Lower leg skin (tissue), 4 donors: ENCODE results near the gene CLIC2. TPM values are rescaled to one million over a fixed set of nuclear protein-coding genes. Genes with fewer than 3 reads are reported as not detected.
"Not testable (repeated sequence)": the region's sequence is repeated elsewhere in the genome, so short reads cannot be mapped to it uniquely, and the experiment has no call there.

Experiments used
- DNase-seq, 2 donors: peaks; one replicate each; pipeline ENCODE4 v3.0.0-alpha.2; 2019; ENCODE audit warnings: low spot score in 2 of 2
- H3K4me3 ChIP-seq: fragments of 200-600 bp; sonication (generic); 2 replicates; pipeline ENCODE4 v1.5.1; 2017; ENCODE audit warnings: mild to moderate bottlenecking, low read depth; ENCODE audit not compliant: poor library complexity, severe bottlenecking
- CTCF ChIP-seq, 3 donors: fragments of 450-650 bp; IDR thresholded peaks; one replicate each; pipeline ENCODE4 v1.5.1; 2016; ENCODE audit warnings: antibody characterized with exemption in 3 of 3, mild to moderate bottlenecking in 3 of 3, moderate library complexity in 2 of 3
- POLR2A ChIP-seq, 2 donors: fragments of 450-650 bp; IDR thresholded peaks; one replicate each; pipeline ENCODE4 v1.6.1; 2016 to 2017; ENCODE audit warnings: antibody characterized with exemption in 2 of 2, mild to moderate bottlenecking in 1 of 2, moderate library complexity in 1 of 2
- WGBS, 2 donors: methylation state at CpG; one replicate each; pipeline ENCODE4 v1.1.5; 2018; 5-methylcytosine and 5-hydroxymethylcytosine counted together
- intact Hi-C: fragments of 100-400 bp; cut with DNase I; formaldehyde crosslinking; loops from one replicate; pipeline ENCODE4 v1.15.0; 2023; ENCODE audit warnings: low total_unique reads
- total RNA-seq, 4 donors: library from RNA; depleted of rRNA; stranded (reverse); fragments of >200 nt; gene quantifications; one replicate each; pipeline ENCODE4 v1.1.0, GENCODE V29; 2016

CLIC2 gene
- 10 to 100 TPM in 1 of 4 donors, 1 to 10 TPM in 3; 6.9 to 12.7 (median 7.3) TPM for total RNA-seq

- DNase-seq, result peak; percentile 32 to 82
- 6 to 23% methylated on average over 5 of the region's 5 CpGs for WGBS, 2 donors
- intact Hi-C loops, result no loop called here
- no peak within 1 kb of the TSS for H3K4me3 ChIP-seq
- TF ChIP-seq CTCF (IDR thresholded peaks at IDR 0.05) (no peak), POLR2A (IDR thresholded peaks at IDR 0.05) (no peak)
Observed at GRCh38 chrX:155334486-155335336, at the start of gene CLIC2. CLIC2 (minus strand) TSS chrX:155334614; CDS start chrX:155334427, 187 bp downstream.

- H3K4me3 ChIP-seq, DNase-seq, intact Hi-C loops: not testable (repeated sequence)
- no CpG with 5 or more reads among the region's 64 CpGs for WGBS, 2 donors
Observed at GRCh38 chrX:155382529-155382967, 48.1 kb upstream of the CLIC2 start.

- intact Hi-C loops, H3K4me3 ChIP-seq, DNase-seq: not testable (repeated sequence)
- WGBS, 2 donors, result no CpG with 5 or more reads among the region's 90 CpGs
Observed at GRCh38 chrX:155381843-155382528, 47.6 kb upstream of the CLIC2 start, which contains the start of gene F8A2. F8A2 (plus strand) TSS chrX:155382095; CDS start chrX:155382115, 20 bp downstream.

GRCh38 chrX:155379802-155380201, 45.4 kb upstream of the CLIC2 start:
- H3K4me3 ChIP-seq, DNase-seq, intact Hi-C loops: not testable (repeated sequence)
- no CpG with 5 or more reads among the region's 7 CpGs for WGBS, 2 donors

GRCh38 chrX:155373777-155374458, 39.5 kb upstream of the CLIC2 start:
- DNase-seq, H3K4me3 ChIP-seq, intact Hi-C loops: not testable (repeated sequence)
- WGBS, 2 donors, result no CpG with 5 or more reads among the region's 9 CpGs

- H3K4me3 ChIP-seq, DNase-seq, intact Hi-C loops: not testable (repeated sequence)
- WGBS, 2 donors, result no CpG with 5 or more reads among the region's 7 CpGs
Observed at GRCh38 chrX:155363712-155364111, 29.3 kb upstream of the CLIC2 start.

- H3K4me3 ChIP-seq, intact Hi-C loops, DNase-seq: not testable (repeated sequence)
- WGBS, 2 donors, result no CpG with 5 or more reads among the region's 4 CpGs
Observed at GRCh38 chrX:155349448-155349847, 15.0 kb upstream of the CLIC2 start.

- not testable (repeated sequence) for H3K4me3 ChIP-seq, DNase-seq
Observed at GRCh38 chrX:155345689-155346088, 11.3 kb upstream of the CLIC2 start.

GRCh38 chrX:155335337-155335712, 911 bp upstream of the CLIC2 start:
- H3K4me3 ChIP-seq, intact Hi-C loops: not testable (repeated sequence)
- DNase-seq, result peak in 1 of 2 donors; percentile 70
- 20 to 29% methylated on average over 1 of the region's 1 CpG for WGBS, 2 donors

More at GRCh38 chrX:155345689-155346088, 11.3 kb upstream of the CLIC2 start:
- no CpG with 5 or more reads among the region's 1 CpG for WGBS, 2 donors
- intact Hi-C loops, result not testable (repeated sequence)
